ENCODE results near the gene XIRP1.

- TF ChIP-seq TAF1 (IDR thresholded peaks at IDR 0.05; ENCODE audit: borderline replicate concordance, insufficient read depth, low read length) (no peak), POLR2AphosphoS5 (IDR thresholded peaks at IDR 0.05; ENCODE audit: low read depth, low read length) (no peak)
Measured at GRCh38 chr3:39180546-39181346, 11.6 kb downstream of the XIRP1 start.

Data from PFSK-1 (cell line).